Panc1 (cell line): ENCODE data around the gene NDE1. TPM values are rescaled to one million over a fixed set of nuclear protein-coding genes. Genes with fewer than 3 reads are reported as not detected.

ENCODE experiments used
- ATAC-seq: fragments of 200-7000 bp; cut with Tn5 transposase; 2 replicates; pipeline ENCODE4 v1.9.1; 2020; ENCODE audit warnings: mild to moderate bottlenecking, moderate library complexity
- BruUV-seq: library from RNA; stranded (reverse); fragments of 400-500 nt; replicated peaks from 2 replicates; lab custom pipeline; 2021; lab: Mats Ljungman, UMichigan
- CTCF ChIA-PET: fragments of 300-600 bp; sonication (Branson Sonifier 250); formaldehyde crosslinking; loops from one replicate; lab custom pipeline; 2022; ENCODE audit warnings: antibody characterized with exemption; lab: Charles Lee
- POLR2A ChIA-PET: fragments of 300-600 bp; sonication (Branson Sonifier 250); formaldehyde crosslinking; loops from one replicate; lab custom pipeline; 2022; ENCODE audit warnings: antibody characterized with exemption; lab: Charles Lee
- DNase-seq: peaks from one replicate; pipeline ENCODE4 v3.0.0-alpha.2; 2010; ENCODE audit warnings: low read depth, low spot score
- H3K27ac ChIP-seq: 2 replicates; pipeline ENCODE4 v1.5.1; 2011; ENCODE audit warnings: mild to moderate bottlenecking, low read length, inconsistent platforms
- H3K27me3 ChIP-seq: fragments of 200-500 bp; sonication (Bioruptor generic); 2 replicates; pipeline ENCODE4 v1.6.0; 2014; ENCODE audit warnings: low read length, inconsistent platforms; ENCODE audit not compliant: control insufficient read depth, insufficient read depth
- H3K36me3 ChIP-seq: fragments of 200-500 bp; sonication (Bioruptor generic); 2 replicates; pipeline ENCODE4 v1.5.1; 2014; ENCODE audit warnings: inconsistent platforms, mild to moderate bottlenecking, low read length, moderate library complexity; ENCODE audit not compliant: control insufficient read depth, insufficient read depth
- H3K4me1 ChIP-seq: 2 replicates; pipeline ENCODE4 v1.5.1; 2011; ENCODE audit warnings: inconsistent platforms, mild to moderate bottlenecking, low read length, moderate library complexity; ENCODE audit not compliant: control insufficient read depth, insufficient read depth
- H3K4me3 ChIP-seq, 2 experiments: 2 replicates each; pipeline ENCODE4 v1.5.1; 2011 to 2012; ENCODE audit warnings: low read depth in 2 of 2, low read length in 2 of 2, mild to moderate bottlenecking in 2 of 2, inconsistent platforms in 1 of 2, moderate library complexity in 1 of 2
- H3K9me3 ChIP-seq: fragments of 200-500 bp; sonication (Bioruptor generic); 2 replicates; pipeline ENCODE4 v1.5.1; 2014; ENCODE audit warnings: low read depth, mild to moderate bottlenecking, inconsistent platforms, low read length, moderate library complexity; ENCODE audit not compliant: control insufficient read depth, insufficient read depth
- SIN3A ChIP-seq: IDR thresholded peaks from 2 replicates; pipeline ENCODE4 v1.6.1; 2012; ENCODE audit warnings: low read depth, mild to moderate bottlenecking, low read length, moderate library complexity, borderline replicate concordance; ENCODE audit not compliant: insufficient read depth
- TCF7L2 ChIP-seq: IDR thresholded peaks from 2 replicates; pipeline ENCODE4 v1.6.1; 2011; ENCODE audit warnings: mild to moderate bottlenecking, low read depth, low read length, inconsistent platforms
- in situ Hi-C: cut with HindIII; loops from 2 replicates; pipeline ENCODE4 v1.10.0; 2016; ENCODE audit warnings: low sequenced_read_pairs, low pct_unique_long_range_greater_than_20kb
- intact Hi-C: fragments of 100-400 bp; cut with micrococcal nuclease; formaldehyde crosslinking; loops from one replicate; pipeline ENCODE4 v1.10.0; 2022; ENCODE audit not compliant: unreplicated experiment
- total RNA-seq: library from RNA; stranded (reverse); gene quantifications from one replicate; pipeline ENCODE4 v1.2.1, GENCODE V29; 2021; ENCODE audit not compliant: unreplicated experiment
- TF ChIP-seq, protein P1 (sequence below): fragments of 450-650 bp; IDR thresholded peaks from 2 replicates; pipeline ENCODE4 v1.5.1; 2017; ENCODE audit warnings: mild to moderate bottlenecking
- TF ChIP-seq, protein P2 (sequence below), 2 experiments: IDR thresholded peaks; 2 replicates each; pipeline ENCODE4 v1.6.1; 2011 to 2012; ENCODE audit warnings: low read depth in 2 of 2, control low read depth in 1 of 2, low read length in 1 of 2, mild to moderate bottlenecking in 1 of 2, moderate library complexity in 1 of 2; ENCODE audit not compliant: insufficient read depth in 1 of 2

Gene NDE1
- total RNA-seq, 1 experiment from 2014 or later: 99.1 TPM

DNA sequence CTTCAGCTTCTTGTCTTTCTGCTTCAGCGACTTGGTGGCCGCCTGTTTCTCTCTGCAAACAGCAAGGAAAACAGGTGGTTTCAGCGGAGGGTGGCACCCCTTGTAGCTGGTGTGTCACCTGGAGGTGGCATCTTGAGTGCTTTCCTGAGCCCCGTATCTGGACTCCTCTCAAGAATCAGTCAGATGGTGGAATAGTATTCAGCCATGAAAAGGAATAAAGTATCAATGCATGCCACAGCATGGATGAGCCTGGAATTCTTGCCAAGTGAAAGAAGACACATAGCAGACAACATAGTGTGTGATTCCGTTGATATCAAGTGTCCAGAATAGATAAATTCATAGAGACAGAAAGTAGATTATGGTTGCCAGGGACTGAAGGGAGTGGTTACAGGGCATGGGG, 65.2 kb downstream of the NDE1 start:
- TF ChIP-seq TCF7L2 (no peak), SIN3A (no peak)
- TF ChIP-seq, protein P1, sequence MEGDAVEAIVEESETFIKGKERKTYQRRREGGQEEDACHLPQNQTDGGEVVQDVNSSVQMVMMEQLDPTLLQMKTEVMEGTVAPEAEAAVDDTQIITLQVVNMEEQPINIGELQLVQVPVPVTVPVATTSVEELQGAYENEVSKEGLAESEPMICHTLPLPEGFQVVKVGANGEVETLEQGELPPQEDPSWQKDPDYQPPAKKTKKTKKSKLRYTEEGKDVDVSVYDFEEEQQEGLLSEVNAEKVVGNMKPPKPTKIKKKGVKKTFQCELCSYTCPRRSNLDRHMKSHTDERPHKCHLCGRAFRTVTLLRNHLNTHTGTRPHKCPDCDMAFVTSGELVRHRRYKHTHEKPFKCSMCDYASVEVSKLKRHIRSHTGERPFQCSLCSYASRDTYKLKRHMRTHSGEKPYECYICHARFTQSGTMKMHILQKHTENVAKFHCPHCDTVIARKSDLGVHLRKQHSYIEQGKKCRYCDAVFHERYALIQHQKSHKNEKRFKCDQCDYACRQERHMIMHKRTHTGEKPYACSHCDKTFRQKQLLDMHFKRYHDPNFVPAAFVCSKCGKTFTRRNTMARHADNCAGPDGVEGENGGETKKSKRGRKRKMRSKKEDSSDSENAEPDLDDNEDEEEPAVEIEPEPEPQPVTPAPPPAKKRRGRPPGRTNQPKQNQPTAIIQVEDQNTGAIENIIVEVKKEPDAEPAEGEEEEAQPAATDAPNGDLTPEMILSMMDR: no peak
- TF ChIP-seq, protein P2, sequence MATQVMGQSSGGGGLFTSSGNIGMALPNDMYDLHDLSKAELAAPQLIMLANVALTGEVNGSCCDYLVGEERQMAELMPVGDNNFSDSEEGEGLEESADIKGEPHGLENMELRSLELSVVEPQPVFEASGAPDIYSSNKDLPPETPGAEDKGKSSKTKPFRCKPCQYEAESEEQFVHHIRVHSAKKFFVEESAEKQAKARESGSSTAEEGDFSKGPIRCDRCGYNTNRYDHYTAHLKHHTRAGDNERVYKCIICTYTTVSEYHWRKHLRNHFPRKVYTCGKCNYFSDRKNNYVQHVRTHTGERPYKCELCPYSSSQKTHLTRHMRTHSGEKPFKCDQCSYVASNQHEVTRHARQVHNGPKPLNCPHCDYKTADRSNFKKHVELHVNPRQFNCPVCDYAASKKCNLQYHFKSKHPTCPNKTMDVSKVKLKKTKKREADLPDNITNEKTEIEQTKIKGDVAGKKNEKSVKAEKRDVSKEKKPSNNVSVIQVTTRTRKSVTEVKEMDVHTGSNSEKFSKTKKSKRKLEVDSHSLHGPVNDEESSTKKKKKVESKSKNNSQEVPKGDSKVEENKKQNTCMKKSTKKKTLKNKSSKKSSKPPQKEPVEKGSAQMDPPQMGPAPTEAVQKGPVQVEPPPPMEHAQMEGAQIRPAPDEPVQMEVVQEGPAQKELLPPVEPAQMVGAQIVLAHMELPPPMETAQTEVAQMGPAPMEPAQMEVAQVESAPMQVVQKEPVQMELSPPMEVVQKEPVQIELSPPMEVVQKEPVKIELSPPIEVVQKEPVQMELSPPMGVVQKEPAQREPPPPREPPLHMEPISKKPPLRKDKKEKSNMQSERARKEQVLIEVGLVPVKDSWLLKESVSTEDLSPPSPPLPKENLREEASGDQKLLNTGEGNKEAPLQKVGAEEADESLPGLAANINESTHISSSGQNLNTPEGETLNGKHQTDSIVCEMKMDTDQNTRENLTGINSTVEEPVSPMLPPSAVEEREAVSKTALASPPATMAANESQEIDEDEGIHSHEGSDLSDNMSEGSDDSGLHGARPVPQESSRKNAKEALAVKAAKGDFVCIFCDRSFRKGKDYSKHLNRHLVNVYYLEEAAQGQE (IDR thresholded peaks at IDR 0.05; ENCODE audit: insufficient read depth in 1 of 2, low read depth in 2 of 2, low read length in 1 of 2): no peak
- ChIA-PET POLR2A (no interaction called here), CTCF (no interaction called here)
- in situ Hi-C loops (no loop called here), intact Hi-C loops (no loop called here)
- BruUV-seq: no TSS peak
- H3K9me3 ChIP-seq: no peaks in the 10 kb centered on the region
- no peaks in the 10 kb centered on the region for H3K36me3 ChIP-seq
- H3K4me3 ChIP-seq: no peak overlapping the region
- H3K27me3 ChIP-seq: no peaks in the 10 kb centered on the region
- DNase-seq: no peak
- H3K27ac ChIP-seq: no peak overlapping the region
- ATAC-seq: no peak
- no peaks in the 10 kb centered on the region for H3K4me1 ChIP-seq

DNA sequence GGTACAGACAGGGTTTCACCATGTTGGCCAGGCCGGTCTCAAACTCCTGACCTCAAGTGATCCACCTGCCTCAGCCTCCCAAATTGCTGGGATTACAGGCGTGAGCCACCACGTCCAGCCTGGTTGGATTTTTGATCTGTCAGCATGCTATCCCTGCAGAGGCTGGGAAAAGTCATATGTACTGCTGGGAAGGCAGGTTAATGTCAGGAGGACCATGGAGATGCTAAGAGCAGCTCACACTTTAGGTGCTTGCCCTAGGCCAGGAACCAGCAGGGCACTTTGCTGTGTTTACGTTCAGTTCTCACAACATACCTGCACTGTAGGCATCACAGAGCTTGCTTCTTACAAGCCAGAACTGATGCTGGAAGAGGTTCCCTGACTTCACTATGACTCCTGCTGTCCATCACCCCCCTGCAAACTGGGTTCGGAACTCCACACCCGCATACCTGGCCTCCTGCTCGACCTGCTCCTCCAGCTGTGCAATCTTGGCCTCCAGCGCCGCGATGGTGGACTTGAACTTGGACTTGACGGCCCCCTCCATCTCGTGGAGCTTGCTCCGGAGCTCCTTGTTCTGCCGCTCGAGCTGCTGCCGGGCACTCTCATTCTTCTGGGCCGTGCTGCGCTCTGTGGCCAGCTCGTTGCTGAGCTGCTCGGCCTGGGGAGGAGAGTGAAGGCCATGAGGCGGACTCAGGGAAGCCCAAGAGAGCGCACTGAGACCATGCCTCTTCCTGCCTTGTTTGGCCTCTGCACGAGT, 66.8 kb downstream of the NDE1 start:
- H3K9me3 ChIP-seq: no peaks in the 10 kb centered on the region
- H3K27me3 ChIP-seq: no peaks in the 10 kb centered on the region
- CTCF ChIA-PET: no interaction called here
- intact Hi-C loops: no loop called here
- POLR2A ChIA-PET: no interaction called here
- H3K36me3 ChIP-seq: no peaks in the 10 kb centered on the region
- no peak overlapping the region for H3K27ac ChIP-seq
- TF ChIP-seq, protein P2 (IDR thresholded peaks at IDR 0.05; ENCODE audit: insufficient read depth in 1 of 2, low read depth in 2 of 2, low read length in 1 of 2): no peak
- in situ Hi-C loops: no loop called here
- no peak overlapping the region for H3K4me3 ChIP-seq
- no peaks in the 10 kb centered on the region for H3K4me1 ChIP-seq
- DNase-seq: no peak
- no peak for ATAC-seq
- BruUV-seq: no TSS peak
